SH-SY5Y (cell line): Measurements from ENCODE around the gene MBP.

Source experiments
- GATA2 ChIP-seq: IDR thresholded peaks from 2 replicates; pipeline ENCODE4 v1.6.1; 2011; ENCODE audit warnings: mild to moderate bottlenecking, low read depth, low read length
- GATA3 ChIP-seq: IDR thresholded peaks from 2 replicates; pipeline ENCODE4 v1.6.1; 2011; ENCODE audit warnings: low read depth, mild to moderate bottlenecking, low read length, moderate library complexity

DNA sequence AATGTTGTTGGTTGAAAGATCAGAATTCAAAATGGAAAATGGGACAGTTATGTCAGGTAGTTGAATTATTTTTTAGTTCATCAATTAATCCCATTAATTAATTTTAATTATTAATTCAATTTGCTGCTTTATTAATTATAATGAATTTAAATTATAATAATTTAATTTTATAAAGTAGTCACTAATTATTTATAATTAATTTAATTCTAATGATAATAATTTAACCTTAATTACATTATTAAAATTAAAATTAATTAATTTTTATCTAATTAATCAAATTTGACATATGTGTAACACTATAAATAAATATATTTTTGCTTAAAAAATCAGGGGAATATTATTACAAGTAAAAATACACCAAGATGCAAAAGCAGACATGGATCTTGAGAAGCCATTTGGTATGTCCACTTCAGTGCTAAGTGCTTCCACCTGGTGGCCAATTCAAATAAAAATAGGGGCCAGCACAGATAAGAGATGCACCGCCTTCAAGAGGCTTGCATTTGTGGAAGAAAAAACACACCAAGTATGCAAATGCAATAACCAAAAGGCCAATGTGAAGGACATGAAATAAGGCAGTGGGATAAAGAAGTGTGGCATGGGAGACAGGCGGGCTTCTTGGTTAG, 73.2 kb downstream of the MBP start:
- TF ChIP-seq GATA2 (peak; percentile 23; the same call in 1 of the 2 replicates), GATA3 (no peak)
